Ishikawa (cell line): ENCODE results near the gene MICAL3.

Source experiments
- CEBPB ChIP-seq: IDR thresholded peaks from 2 replicates; pipeline ENCODE4 v1.6.1; 2012
- CREB1 ChIP-seq: IDR thresholded peaks from 2 replicates; pipeline ENCODE4 v1.6.1; 2012; ENCODE audit warnings: low read depth
- EGR1 ChIP-seq: IDR thresholded peaks from 2 replicates; pipeline ENCODE4 v1.6.1; 2012
- EP300 ChIP-seq: IDR thresholded peaks from 2 replicates; pipeline ENCODE4 v1.6.1; 2012; ENCODE audit warnings: borderline replicate concordance
- FOXM1 ChIP-seq: IDR thresholded peaks from 2 replicates; pipeline ENCODE4 v1.6.1; 2012; ENCODE audit warnings: low read depth, borderline replicate concordance
- NFIC ChIP-seq: IDR thresholded peaks from 2 replicates; pipeline ENCODE4 v1.6.1; 2012
- RAD21 ChIP-seq: IDR thresholded peaks from 2 replicates; pipeline ENCODE4 v1.6.1; 2012; ENCODE audit warnings: low read depth
- TAF1 ChIP-seq: IDR thresholded peaks from 2 replicates; pipeline ENCODE4 v1.6.1; 2012; ENCODE audit warnings: low read depth, mild to moderate bottlenecking
- TCF12 ChIP-seq: IDR thresholded peaks from 2 replicates; pipeline ENCODE4 v1.6.1; 2012; ENCODE audit warnings: low read depth
- TEAD4 ChIP-seq: IDR thresholded peaks from 2 replicates; pipeline ENCODE4 v1.6.1; 2012
- YY1 ChIP-seq: IDR thresholded peaks from 2 replicates; pipeline ENCODE4 v1.6.1; 2012; ENCODE audit warnings: low read depth
- ZBTB7A ChIP-seq: IDR thresholded peaks from 2 replicates; pipeline ENCODE4 v1.6.1; 2012; ENCODE audit warnings: low read depth
- TF ChIP-seq, protein P1 (sequence below): IDR thresholded peaks from 2 replicates; pipeline ENCODE4 v1.6.1; 2012
- TF ChIP-seq, protein P2 (sequence below): IDR thresholded peaks from 2 replicates; pipeline ENCODE4 v1.6.1; 2012; ENCODE audit warnings: low read depth, mild to moderate bottlenecking
- TF ChIP-seq, protein P3 (sequence below): IDR thresholded peaks from 2 replicates; pipeline ENCODE4 v1.6.1; 2012

The MICAL3 gene

DNA sequence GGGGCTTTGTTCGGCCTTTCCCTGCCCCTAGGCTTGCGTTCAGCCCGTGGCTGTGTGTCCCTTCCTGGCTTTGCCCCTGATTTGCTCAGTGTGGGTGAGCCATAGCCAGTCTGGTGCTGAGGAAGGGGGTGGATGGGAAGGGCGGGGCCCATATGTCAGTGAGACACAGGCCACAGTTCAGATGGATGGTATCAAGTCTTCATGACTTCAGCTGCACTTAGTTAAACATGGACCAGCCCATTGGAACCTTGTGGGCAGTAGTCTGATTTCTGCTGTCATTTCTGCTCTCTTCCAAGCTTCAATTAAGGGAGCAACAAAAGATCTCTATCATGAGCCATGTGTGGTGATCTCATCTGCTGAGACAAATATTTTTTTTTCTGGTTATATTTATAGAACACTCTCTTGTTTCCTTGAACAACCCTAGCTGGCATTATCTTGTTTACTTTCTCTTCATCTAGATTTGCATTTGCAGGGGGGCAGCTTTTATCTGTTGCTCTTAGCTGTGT, 31.9 kb upstream of the MICAL3 start:
- TF ChIP-seq TCF12 (no peak), CEBPB (no peak), CREB1 (no peak), YY1 (no peak), ZBTB7A (no peak), TEAD4 (no peak), TAF1 (no peak), NFIC (no peak), EP300 (no peak), FOXM1 (no peak), RAD21 (no peak), EGR1 (no peak)
- TF ChIP-seq, protein P1, sequence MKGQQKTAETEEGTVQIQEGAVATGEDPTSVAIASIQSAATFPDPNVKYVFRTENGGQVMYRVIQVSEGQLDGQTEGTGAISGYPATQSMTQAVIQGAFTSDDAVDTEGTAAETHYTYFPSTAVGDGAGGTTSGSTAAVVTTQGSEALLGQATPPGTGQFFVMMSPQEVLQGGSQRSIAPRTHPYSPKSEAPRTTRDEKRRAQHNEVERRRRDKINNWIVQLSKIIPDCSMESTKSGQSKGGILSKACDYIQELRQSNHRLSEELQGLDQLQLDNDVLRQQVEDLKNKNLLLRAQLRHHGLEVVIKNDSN, result no peak
- TF ChIP-seq, protein P2, sequence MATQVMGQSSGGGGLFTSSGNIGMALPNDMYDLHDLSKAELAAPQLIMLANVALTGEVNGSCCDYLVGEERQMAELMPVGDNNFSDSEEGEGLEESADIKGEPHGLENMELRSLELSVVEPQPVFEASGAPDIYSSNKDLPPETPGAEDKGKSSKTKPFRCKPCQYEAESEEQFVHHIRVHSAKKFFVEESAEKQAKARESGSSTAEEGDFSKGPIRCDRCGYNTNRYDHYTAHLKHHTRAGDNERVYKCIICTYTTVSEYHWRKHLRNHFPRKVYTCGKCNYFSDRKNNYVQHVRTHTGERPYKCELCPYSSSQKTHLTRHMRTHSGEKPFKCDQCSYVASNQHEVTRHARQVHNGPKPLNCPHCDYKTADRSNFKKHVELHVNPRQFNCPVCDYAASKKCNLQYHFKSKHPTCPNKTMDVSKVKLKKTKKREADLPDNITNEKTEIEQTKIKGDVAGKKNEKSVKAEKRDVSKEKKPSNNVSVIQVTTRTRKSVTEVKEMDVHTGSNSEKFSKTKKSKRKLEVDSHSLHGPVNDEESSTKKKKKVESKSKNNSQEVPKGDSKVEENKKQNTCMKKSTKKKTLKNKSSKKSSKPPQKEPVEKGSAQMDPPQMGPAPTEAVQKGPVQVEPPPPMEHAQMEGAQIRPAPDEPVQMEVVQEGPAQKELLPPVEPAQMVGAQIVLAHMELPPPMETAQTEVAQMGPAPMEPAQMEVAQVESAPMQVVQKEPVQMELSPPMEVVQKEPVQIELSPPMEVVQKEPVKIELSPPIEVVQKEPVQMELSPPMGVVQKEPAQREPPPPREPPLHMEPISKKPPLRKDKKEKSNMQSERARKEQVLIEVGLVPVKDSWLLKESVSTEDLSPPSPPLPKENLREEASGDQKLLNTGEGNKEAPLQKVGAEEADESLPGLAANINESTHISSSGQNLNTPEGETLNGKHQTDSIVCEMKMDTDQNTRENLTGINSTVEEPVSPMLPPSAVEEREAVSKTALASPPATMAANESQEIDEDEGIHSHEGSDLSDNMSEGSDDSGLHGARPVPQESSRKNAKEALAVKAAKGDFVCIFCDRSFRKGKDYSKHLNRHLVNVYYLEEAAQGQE, result no peak
- TF ChIP-seq, protein P3, sequence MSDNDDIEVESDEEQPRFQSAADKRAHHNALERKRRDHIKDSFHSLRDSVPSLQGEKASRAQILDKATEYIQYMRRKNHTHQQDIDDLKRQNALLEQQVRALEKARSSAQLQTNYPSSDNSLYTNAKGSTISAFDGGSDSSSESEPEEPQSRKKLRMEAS, result no peak

DNA sequence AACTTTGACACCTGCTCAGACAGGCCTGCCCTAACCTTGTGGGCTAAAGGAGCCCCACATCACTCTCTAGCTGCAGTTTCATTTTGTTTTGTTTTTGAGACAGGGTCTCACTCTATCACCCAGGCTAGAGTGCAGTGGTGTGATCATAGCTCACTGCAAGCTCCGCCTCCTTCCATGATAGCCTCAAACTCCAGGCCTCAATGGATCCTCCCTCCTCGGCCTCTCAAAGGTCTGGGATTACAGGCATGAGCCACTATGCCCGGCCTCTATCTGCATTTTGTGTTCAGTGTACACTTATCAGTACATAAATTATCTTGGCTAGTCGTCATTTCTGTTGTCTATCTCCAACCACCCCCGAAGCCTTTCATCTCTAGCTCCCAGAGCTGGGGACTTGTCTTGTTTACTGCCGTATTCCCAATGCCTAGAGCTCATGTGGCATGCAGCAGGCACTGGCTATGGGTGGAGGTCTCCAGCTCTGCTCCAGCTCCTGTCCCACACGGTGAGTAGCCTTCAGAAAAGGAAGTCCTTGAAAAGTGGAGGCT, 31.3 kb upstream of the MICAL3 start:
- TF ChIP-seq, protein P2, result no peak
- no peak for TF ChIP-seq TCF12
- TF ChIP-seq ZBTB7A, result no peak
- TF ChIP-seq, protein P3, result no peak
- TF ChIP-seq RAD21, result no peak
- no peak for TF ChIP-seq NFIC
- TF ChIP-seq EGR1, result no peak
- TF ChIP-seq, protein P1, result no peak
- TF ChIP-seq TAF1, result no peak
- no peak for TF ChIP-seq CREB1
- TF ChIP-seq FOXM1, result no peak
- no peak for TF ChIP-seq CEBPB
- no peak for TF ChIP-seq YY1
- TF ChIP-seq TEAD4, result no peak
- no peak for TF ChIP-seq EP300

DNA sequence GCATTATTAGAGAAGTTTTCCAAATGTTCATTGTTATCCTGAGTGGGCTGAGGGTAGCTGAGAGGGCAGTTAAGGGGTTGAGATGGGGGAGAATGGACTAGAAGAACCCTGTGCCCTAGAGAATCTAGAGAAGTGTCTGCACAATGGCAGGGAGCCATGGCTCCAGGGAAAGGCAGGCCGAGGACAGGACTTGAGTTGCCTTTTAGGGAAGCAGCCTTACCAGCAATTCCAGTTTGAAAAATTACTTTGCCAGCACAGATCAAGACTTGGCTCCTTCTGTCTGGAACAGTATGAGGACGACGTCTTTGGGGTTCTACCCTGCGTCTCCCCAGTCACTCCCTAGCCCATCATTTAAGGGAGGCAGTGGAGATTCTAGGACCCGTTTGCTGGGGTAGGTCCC, 25.7 kb upstream of the MICAL3 start:
- no peak for TF ChIP-seq YY1
- TF ChIP-seq ZBTB7A, result no peak
- TF ChIP-seq EP300, result no peak
- TF ChIP-seq TCF12, result no peak
- TF ChIP-seq TEAD4, result no peak
- TF ChIP-seq NFIC, result no peak
- TF ChIP-seq EGR1, result no peak
- no peak for TF ChIP-seq CEBPB
- TF ChIP-seq, protein P3, result no peak
- no peak for TF ChIP-seq RAD21
- TF ChIP-seq FOXM1, result no peak
- no peak for TF ChIP-seq TAF1
- TF ChIP-seq, protein P1, result no peak
- no peak for TF ChIP-seq CREB1
- TF ChIP-seq, protein P2, result no peak
